Kidney (tissue), 14 donors: ENCODE measurements around the gene MAP3K6. TPM values are rescaled to one million over a fixed set of nuclear protein-coding genes. Genes with fewer than 3 reads are reported as not detected.

Experiments
- DNase-seq, 5 donors: peaks; one replicate each; pipeline ENCODE4 v3.0.0-alpha.2; 2013 to 2020
- FAIRE-seq: peaks from 2 replicates; lab custom pipeline; 2012; peaks lifted over from hg19 to GRCh38; lab: Jason Lieb, UNC
- H3K27ac ChIP-seq, 2 donors: one replicate each; pipeline ENCODE4 v1.7.0; 2013; ENCODE audit warnings: low read depth in 2 of 2, low read length in 2 of 2, inconsistent platforms in 1 of 2
- H3K27me3 ChIP-seq: one replicate; pipeline ENCODE4 v1.7.1; 2013; ENCODE audit warnings: low read length, inconsistent platforms; ENCODE audit not compliant: control insufficient read depth, insufficient read depth
- H3K36me3 ChIP-seq, 3 donors: one replicate each; pipeline versions ENCODE4 v1.7.0 to v1.7.1; 2013; ENCODE audit warnings: low read length in 3 of 3, control low read depth in 1 of 3, inconsistent platforms in 1 of 3; ENCODE audit not compliant: insufficient read depth in 3 of 3, control insufficient read depth in 2 of 3
- H3K4me1 ChIP-seq, 3 donors: one replicate each; pipeline versions ENCODE4 v1.7.0 to v1.7.1; 2013; ENCODE audit warnings: low read length in 3 of 3, inconsistent platforms in 1 of 3, low read depth in 1 of 3; ENCODE audit not compliant: control insufficient read depth in 2 of 3, insufficient read depth in 2 of 3
- H3K4me3 ChIP-seq, 3 donors: one replicate each; pipeline versions ENCODE4 v1.7.0 to v1.8.1; 2013; ENCODE audit warnings: low read length in 3 of 3, control low read depth in 1 of 3, inconsistent platforms in 1 of 3
- H3K9ac ChIP-seq, 3 donors: one replicate each; pipeline versions ENCODE4 v1.7.0 to v1.7.1; 2013; ENCODE audit warnings: low read length in 3 of 3, control low read depth in 1 of 3, inconsistent platforms in 1 of 3
- H3K9me3 ChIP-seq, 3 donors: one replicate each; pipeline versions ENCODE4 v1.7.0 to v1.7.1; 2013; ENCODE audit warnings: low read length in 3 of 3, control low read depth in 1 of 3, inconsistent platforms in 1 of 3; ENCODE audit not compliant: control insufficient read depth in 2 of 3, insufficient read depth in 1 of 3
- CTCF ChIP-seq: IDR thresholded peaks from 3 replicates; pipeline ENCODE4 v1.5.1; 2012; ENCODE audit warnings: mild to moderate bottlenecking, moderate library complexity, borderline replicate concordance; ENCODE audit not compliant: insufficient read depth; ENCODE audit errors: extremely low read depth
- intact Hi-C: fragments of 100-400 bp; cut with DNase I; formaldehyde crosslinking; loops from one replicate; pipeline ENCODE4 v1.11.1; 2022
- polyA plus RNA-seq: library from polyadenylated mRNA; stranded (reverse); fragments of 350-450 nt; fragmentation: Illumina TruSeq; extraction: RNeasy Lipid Tissue Mini Kit (QIAGEN cat#74804); gene quantifications from one replicate; pipeline ENCODE4 v1.2.3, GENCODE V29; 2014; ENCODE audit warnings: low read depth, low replicate concordance; ENCODE audit not compliant: insufficient read depth
- total RNA-seq: library from RNA; stranded (reverse); fragmentation: NEBNext Ultra II Directional; extraction: Animal tissue kit (Norgen Biotek cat#: 25700); gene quantifications from one replicate; pipeline ENCODE4 v1.2.1, GENCODE V29; 2021
- donor health status: control.
- donor health status: control.
- donor health status: control.
- donor health status: control.
- donor health status: control.
- donor health status: DM: yes; HTN: yes; CAD: no.
- donor health status: Normal renal cell carcinoma (clear cell type).

Gene MAP3K6
- total and polyA plus RNA-seq, 2 donors from 2014 or later, result 59.7 to 86.7 TPM

GRCh38 chr1:27405074-27405473 is 38.3 kb upstream of the MAP3K6 start:
- peak in 2 of 5 donors; percentile 52 to 82 for DNase-seq
- peaks cover 3 to 16% (median 14%) of the 10 kb centered on the region in 3 donors for H3K36me3 ChIP-seq
- peaks cover 6 to 21% (median 7%) of the 10 kb centered on the region in 3 donors for H3K4me1 ChIP-seq
- no peak for FAIRE-seq
- H3K27ac ChIP-seq, result peak overlapping the region in 1 of 2 donors; percentile 33
- H3K9ac ChIP-seq, result no peak overlapping the region
- no peaks in the 10 kb centered on the region for H3K27me3 ChIP-seq
- H3K4me3 ChIP-seq, result no peak overlapping the region
- no peak for TF ChIP-seq CTCF
- H3K9me3 ChIP-seq, result no peaks in the 10 kb centered on the region
- intact Hi-C loops, result no loop called here

GRCh38 chr1:27403931-27404330 is 37.2 kb upstream of the MAP3K6 start:
- no peaks in the 10 kb centered on the region for H3K27me3 ChIP-seq
- intact Hi-C loops, result no loop called here
- TF ChIP-seq CTCF, result no peak
- H3K4me1 ChIP-seq, result peaks cover 6 to 24% (median 9%) of the 10 kb centered on the region in 3 donors
- H3K4me3 ChIP-seq, result no peak overlapping the region
- no peak overlapping the region for H3K9ac ChIP-seq
- FAIRE-seq, result no peak
- no peaks in the 10 kb centered on the region for H3K9me3 ChIP-seq
- H3K36me3 ChIP-seq, result peaks cover 3 to 14% (median 13%) of the 10 kb centered on the region in 3 donors
- H3K27ac ChIP-seq, result peak overlapping the region; percentile 35 to 69
- no peak for DNase-seq

GRCh38 chr1:27403065-27403726 is 36.4 kb upstream of the MAP3K6 start:
- H3K27me3 ChIP-seq, result no peaks in the 10 kb centered on the region
- DNase-seq (peak; percentile 72 to 91 (median 84)), FAIRE-seq (no peak)
- H3K9ac ChIP-seq, result no peak overlapping the region
- H3K4me1 ChIP-seq, result peaks cover 6 to 24% (median 12%) of the 10 kb centered on the region in 3 donors
- intact Hi-C loops, result no loop called here
- H3K4me3 ChIP-seq, result no peak overlapping the region
- H3K9me3 ChIP-seq, result no peaks in the 10 kb centered on the region
- TF ChIP-seq CTCF, result peak; percentile 10
- H3K36me3 ChIP-seq, result peaks cover 3 to 10% (median 8%) of the 10 kb centered on the region in 3 donors
- H3K27ac ChIP-seq, result peak overlapping the region; percentile 35 to 69
